Nephron progenitor cell (in vitro differentiated cells): ENCODE results near the gene CTSL.

Experiments used
- DNase-seq: peaks from one replicate; pipeline ENCODE4 v3.0.0; 2021
- H3K27ac Mint-ChIP-seq: 2 replicates; pipeline ENCODE4 v1.8.0; 2021; ENCODE audit warnings: mild to moderate bottlenecking, moderate library complexity, mixed read lengths
- H3K27me3 Mint-ChIP-seq: 2 replicates; pipeline ENCODE4 v1.8.0; 2021; ENCODE audit warnings: mild to moderate bottlenecking, low read depth, mixed read lengths; ENCODE audit not compliant: poor library complexity
- H3K36me3 Mint-ChIP-seq: 2 replicates; pipeline ENCODE4 v1.8.0; 2021; ENCODE audit warnings: low read depth, mixed read lengths
- H3K4me1 Mint-ChIP-seq: 2 replicates; pipeline ENCODE4 v1.8.0; 2021; ENCODE audit warnings: mixed read lengths
- H3K4me3 Mint-ChIP-seq: 2 replicates; pipeline ENCODE4 v1.8.0; 2021; ENCODE audit warnings: mild to moderate bottlenecking, moderate library complexity, mixed read lengths
- H3K9me3 Mint-ChIP-seq: 2 replicates; pipeline ENCODE4 v1.8.0; 2021; ENCODE audit warnings: mild to moderate bottlenecking, moderate library complexity, mixed read lengths
- TF ChIP-seq, protein P1 (sequence below): fragments of 200-600 bp; sonication (generic); IDR thresholded peaks from 2 replicates; pipeline ENCODE4 v1.5.0; 2021; ENCODE audit warnings: antibody characterized with exemption

The CTSL gene

GRCh38 chr9:87732756-87733155 lies 6.8 kb downstream of the CTSL start:
- no peak overlapping the region for H3K27ac Mint-ChIP-seq
- H3K27me3 Mint-ChIP-seq = no peaks in the 10 kb centered on the region
- H3K4me3 Mint-ChIP-seq = no peak overlapping the region
- no peak for DNase-seq
- H3K9me3 Mint-ChIP-seq = peaks cover 5% of the 10 kb centered on the region
- H3K4me1 Mint-ChIP-seq = peaks cover 8% of the 10 kb centered on the region
- TF ChIP-seq, protein P1, sequence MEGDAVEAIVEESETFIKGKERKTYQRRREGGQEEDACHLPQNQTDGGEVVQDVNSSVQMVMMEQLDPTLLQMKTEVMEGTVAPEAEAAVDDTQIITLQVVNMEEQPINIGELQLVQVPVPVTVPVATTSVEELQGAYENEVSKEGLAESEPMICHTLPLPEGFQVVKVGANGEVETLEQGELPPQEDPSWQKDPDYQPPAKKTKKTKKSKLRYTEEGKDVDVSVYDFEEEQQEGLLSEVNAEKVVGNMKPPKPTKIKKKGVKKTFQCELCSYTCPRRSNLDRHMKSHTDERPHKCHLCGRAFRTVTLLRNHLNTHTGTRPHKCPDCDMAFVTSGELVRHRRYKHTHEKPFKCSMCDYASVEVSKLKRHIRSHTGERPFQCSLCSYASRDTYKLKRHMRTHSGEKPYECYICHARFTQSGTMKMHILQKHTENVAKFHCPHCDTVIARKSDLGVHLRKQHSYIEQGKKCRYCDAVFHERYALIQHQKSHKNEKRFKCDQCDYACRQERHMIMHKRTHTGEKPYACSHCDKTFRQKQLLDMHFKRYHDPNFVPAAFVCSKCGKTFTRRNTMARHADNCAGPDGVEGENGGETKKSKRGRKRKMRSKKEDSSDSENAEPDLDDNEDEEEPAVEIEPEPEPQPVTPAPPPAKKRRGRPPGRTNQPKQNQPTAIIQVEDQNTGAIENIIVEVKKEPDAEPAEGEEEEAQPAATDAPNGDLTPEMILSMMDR = no peak
- H3K36me3 Mint-ChIP-seq = peaks cover 38% of the 10 kb centered on the region

GRCh38 chr9:87733273-87734052 lies 7.5 kb downstream of the CTSL start:
- TF ChIP-seq, protein P1 = no peak
- no peak for DNase-seq
- Mint-ChIP-seq H3K27ac (no peak overlapping the region), H3K9me3 (peaks cover 9% of the 10 kb centered on the region), H3K36me3 (peaks cover 31% of the 10 kb centered on the region), H3K4me1 (peaks cover 4% of the 10 kb centered on the region), H3K27me3 (no peaks in the 10 kb centered on the region), H3K4me3 (no peak overlapping the region)

GRCh38 chr9:87734106-87734505 lies 8.2 kb downstream of the CTSL start:
- Mint-ChIP-seq H3K4me1 (peaks cover 4% of the 10 kb centered on the region), H3K4me3 (no peak overlapping the region), H3K36me3 (peaks cover 24% of the 10 kb centered on the region), H3K27ac (no peak overlapping the region), H3K27me3 (no peaks in the 10 kb centered on the region), H3K9me3 (peaks cover 10% of the 10 kb centered on the region)
- TF ChIP-seq, protein P1 = no peak
- no peak for DNase-seq

- TF ChIP-seq, protein P1 = no peak
- H3K36me3 Mint-ChIP-seq = peaks cover 4% of the 10 kb centered on the region
- no peaks in the 10 kb centered on the region for H3K27me3 Mint-ChIP-seq
- H3K9me3 Mint-ChIP-seq = peaks cover 35% of the 10 kb centered on the region
- no peak overlapping the region for H3K4me3 Mint-ChIP-seq
- peaks cover 15% of the 10 kb centered on the region for H3K4me1 Mint-ChIP-seq
- H3K27ac Mint-ChIP-seq = no peak overlapping the region
- DNase-seq = no peak
Measured at GRCh38 chr9:87739546-87739945, 13.6 kb downstream of the CTSL start.

DNA sequence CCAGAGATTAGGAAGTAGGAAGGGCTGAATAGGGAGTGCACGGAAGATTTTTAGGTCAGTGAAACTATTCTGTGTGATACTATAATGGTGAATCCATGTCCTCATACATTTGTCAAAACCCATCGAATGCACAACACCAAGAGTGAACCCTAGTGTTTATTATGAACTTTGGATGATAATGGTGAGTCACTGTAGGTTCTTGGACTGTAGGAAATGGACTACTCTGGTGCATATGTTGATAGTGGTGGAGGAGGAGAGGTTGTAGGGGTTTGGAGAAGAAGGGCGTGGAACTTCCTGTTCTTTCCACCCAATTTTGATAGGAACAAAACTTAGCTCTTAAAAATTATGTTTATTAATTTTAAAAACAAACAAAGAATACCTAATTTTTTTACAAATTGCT lies 14.3 kb downstream of the CTSL start:
- Mint-ChIP-seq H3K4me3 (no peak overlapping the region), H3K27me3 (no peaks in the 10 kb centered on the region), H3K4me1 (peaks cover 15% of the 10 kb centered on the region), H3K27ac (no peak overlapping the region), H3K36me3 (peaks cover 4% of the 10 kb centered on the region), H3K9me3 (peaks cover 34% of the 10 kb centered on the region)
- DNase-seq = no peak
- TF ChIP-seq, protein P1 = no peak

DNA sequence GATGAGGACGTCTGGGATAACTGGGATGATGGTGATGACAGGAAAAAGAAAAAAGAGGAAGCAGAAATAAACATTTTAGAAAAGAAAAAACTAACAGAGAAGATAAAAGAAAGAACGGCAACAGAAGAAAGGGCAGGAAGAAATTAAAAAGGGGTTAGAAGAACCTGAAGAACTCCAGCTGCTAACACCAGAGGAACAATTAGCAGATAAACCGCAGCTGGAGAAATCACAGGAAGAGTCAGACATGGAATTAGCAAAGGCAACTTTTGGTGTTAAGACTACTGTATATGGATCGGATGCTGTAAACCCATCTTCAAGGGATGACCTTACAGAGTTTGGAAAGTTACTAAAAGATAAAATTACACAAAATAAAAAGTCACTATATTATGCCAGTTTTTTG lies 15.4 kb downstream of the CTSL start:
- no peak overlapping the region for H3K27ac Mint-ChIP-seq
- peaks cover 15% of the 10 kb centered on the region for H3K4me1 Mint-ChIP-seq

More for the DNA sequence above, 15.4 kb downstream of the CTSL start:
- H3K4me3 Mint-ChIP-seq = no peak overlapping the region
- H3K27me3 Mint-ChIP-seq = no peaks in the 10 kb centered on the region
- no peak for DNase-seq
- peaks cover 30% of the 10 kb centered on the region for H3K9me3 Mint-ChIP-seq
- TF ChIP-seq, protein P1 = no peak
- H3K36me3 Mint-ChIP-seq = peaks cover 4% of the 10 kb centered on the region
